GM19035 (cell line): ENCODE data around the gene JAM3.

Experiments used
- ATAC-seq: cut with Tn5 transposase; IDR thresholded peaks from one replicate; pipeline ENCODE4 v1.9.1; 2021; ENCODE audit not compliant: unreplicated experiment

Gene JAM3

DNA sequence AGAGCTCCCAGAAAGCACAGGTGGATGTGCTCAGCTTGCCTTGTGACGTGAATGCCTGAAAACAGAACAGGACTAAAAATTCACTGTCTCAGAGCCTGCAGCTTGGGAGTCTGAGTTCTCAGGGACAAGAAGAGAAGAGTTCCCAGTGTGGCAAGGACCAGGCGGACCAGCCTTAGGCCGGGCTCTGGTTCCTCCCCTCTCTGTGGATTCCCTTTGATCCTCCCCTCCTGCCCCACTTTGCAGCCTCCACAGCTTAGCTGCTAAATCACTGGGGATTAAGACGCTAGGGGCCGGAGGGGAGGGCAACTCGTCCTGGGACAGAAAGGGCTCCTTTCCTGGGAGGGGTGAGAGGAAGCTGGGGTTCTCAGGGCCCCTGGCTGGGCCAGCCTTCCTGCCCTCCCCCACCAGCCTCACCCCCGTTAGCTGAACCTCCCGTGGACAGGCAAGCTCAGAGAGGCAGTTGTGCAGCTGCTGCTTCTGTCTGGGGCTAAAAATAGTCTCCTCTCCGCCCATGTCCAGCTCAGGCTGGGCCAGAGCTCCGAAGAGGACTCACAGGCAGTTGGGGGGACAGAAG is 29.9 kb upstream of the JAM3 start:
- ATAC-seq: no peak

DNA sequence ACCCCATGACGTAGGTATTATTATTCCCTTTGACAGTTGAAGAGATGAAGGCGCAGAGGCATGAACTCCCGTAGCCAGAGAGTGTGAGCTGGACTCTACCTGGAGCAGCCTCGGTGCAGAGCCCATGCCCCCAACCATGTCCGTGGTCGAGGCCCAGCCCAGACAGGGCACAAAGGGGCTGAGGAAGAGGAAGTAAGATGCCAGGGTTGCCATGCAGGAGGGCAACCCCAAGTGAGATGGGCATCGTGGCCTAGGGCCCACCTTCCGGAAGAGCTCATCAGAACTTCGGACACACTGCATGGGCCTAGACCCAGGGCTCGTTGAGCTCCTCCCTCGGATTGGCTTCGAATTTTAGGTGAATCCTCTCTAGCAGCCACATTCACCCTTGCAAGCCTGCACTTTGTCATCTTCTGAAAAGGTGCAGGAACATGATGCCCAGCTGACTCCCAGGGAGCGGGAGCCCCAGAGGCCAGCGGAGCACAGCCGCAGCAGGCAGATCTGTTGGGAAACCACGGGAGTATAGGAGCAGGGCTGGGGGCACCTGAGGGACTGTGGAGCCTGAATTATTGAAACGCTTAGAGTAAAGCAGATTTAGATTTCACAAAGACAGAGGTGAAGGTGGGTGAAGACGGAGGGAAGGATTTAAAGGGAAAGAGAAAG is 29.0 kb upstream of the JAM3 start:
- ATAC-seq: no peak

DNA sequence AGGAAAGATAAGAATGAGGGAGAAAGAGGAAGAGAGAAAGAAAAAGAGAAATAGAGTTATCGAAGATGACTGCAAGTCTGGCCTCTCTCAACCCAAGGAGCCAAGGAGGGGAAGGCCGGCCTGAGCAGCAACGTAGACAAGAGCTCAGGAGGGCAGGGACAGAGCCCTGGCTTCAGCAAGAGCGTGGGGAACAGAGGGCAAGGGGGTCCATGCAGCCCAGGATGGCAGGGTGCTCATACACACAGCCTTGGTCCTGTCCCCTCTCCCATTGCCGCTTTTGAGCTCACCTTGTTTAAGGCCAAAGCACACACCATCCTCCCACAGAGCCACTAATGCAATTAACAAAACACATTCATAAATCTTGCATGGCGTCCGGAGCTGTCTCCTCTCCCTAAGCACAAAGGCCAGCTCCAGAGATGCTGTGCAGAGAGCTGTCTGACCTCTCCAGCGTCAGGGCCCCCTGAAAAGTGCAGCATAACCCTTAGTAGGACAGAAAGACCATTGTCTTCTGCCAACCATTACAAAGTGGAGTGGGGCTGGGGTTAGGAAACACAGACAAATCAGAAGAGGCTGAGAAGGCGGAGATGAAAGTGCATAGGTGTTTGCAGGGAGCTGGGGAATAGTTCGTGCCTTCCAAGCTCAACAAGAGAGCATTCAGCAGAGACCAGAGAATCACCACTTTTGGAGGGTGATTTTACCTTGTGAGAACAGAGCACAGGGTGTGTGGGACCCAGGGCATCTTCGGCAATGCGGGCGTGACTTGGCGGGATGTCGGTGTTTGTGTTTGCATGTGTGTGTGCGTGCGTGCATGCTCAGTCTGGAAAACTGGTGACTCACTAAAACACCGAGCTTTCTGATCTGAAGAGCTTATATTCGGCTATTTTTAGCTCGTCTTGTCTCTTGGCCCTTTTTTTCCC is 28.2 kb upstream of the JAM3 start:
- no peak for ATAC-seq

DNA sequence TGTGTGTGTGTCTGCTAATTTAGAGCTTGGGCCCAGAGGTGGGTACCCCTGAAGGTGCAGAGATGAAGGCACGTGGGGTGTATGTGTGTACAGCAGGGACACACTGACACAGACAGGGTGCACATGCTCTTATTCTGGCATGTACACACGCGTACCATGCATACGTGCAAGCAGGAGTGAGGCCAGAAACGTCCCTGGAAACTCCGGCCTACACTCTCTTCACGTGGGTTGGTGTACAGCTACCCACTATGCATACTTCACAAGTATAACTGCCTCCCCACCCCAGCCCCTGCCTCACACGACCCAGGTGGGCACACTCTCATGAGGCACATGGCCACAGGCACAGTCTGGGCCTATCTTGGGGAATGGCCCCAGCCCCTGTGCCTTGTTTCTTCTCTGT is 27.5 kb upstream of the JAM3 start:
- no peak for ATAC-seq

DNA sequence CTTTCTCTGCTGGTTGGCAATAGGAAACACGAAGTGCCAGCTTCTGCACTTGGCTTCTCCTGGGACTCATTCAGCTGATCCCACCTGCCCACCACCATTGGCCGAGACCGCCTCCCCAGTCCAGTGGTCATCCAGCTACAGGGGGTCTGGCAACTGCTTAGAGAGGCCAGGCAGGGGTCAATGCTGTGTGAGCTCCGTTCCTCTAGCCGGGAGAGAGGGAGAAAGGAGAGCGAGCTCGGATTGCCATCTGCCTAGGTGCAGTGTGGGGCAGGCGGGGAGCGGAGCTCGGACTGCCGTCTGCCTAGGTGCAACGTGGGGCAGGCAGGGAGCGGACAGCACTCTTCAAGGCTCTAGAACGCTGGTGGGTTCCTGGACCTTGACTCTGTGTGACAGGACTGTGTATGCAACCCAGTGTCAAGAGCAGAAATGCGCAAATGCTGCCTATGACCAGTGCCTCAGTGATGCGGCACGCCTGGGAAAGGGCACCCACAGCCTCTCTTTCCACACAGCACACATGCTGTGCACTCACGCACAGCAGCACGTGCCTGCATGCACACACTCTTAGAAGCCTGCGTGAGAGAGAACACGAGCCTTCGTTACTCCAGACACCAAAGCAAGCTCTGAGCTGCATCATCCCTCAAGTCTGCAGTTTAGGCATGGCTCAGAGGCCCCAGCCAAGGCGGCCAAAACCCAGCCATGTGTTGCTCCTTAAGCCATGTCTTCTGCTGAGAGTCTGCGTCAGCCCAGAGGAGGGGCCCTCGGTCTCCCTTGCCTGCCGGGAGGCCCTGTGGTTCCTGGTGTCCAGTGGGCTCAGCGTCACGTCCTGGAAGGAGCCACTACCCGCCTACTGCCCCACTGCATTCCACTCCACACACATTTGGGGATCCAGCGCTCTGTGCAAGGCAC is 26.8 kb upstream of the JAM3 start:
- no peak for ATAC-seq

DNA sequence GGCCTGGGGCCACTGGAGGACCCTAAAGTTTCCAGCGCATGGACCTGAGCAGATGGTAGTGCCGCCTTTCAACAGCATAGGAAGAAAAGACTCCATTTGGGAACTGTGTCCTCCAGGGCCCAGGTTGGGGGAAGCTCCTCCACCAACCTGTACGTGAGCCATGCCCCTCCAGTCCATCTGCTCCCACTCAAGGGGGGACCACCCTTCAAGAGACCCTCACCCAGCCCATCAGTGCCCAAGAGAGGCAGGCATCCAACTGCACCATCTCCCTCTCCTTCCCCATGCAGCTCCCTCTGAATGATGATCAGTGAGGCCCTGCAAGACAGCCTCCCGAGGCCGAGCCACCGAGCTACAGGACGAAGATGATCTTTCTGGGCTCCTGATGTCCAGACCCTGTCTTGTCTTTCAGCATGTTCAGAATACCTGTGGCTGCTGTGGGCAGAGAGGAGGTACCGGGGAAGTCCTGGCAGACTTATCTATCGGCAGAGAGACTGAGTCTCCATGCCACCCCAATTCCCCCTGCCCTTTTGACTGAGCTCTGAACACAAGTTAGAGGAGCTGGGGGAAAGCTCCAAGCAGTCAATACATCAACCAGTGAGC is 25.0 kb upstream of the JAM3 start:
- no peak for ATAC-seq

DNA sequence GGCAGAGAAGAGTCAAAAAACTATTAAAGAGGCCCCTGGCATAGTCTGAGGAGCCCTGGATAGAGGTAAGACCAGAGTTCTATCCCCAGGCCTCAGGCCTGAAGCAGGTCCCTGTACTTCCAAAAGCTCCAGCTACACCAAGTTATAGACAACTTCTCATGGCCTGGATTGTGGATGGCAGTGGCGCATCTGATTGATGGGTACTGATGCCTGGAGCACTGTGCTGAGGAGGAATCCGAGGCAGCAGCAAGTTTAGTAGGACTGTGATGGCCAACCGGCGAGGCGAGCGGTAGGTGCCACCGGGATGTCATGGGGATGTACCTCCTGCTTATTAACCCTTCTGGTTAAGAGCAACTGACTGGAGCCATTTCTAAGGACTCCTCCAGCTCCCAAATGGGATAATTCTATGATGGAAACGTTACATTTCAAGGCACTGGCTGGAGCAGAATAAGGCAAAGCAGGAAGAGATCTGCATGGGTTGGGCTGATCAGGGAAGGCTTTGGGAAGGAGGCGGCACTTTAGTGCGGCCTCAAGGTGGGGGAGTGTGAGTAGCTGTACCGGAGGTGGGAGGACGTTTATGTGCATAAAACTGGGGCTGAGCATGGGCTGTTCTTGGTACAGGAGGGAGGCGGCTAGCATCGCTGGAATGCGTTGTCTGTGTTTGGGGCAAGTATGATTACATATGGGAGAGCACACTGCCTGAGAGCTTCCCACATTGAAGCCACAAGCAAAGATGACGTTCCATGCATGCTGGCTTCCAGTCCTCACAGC is 24.2 kb upstream of the JAM3 start:
- no peak for ATAC-seq

DNA sequence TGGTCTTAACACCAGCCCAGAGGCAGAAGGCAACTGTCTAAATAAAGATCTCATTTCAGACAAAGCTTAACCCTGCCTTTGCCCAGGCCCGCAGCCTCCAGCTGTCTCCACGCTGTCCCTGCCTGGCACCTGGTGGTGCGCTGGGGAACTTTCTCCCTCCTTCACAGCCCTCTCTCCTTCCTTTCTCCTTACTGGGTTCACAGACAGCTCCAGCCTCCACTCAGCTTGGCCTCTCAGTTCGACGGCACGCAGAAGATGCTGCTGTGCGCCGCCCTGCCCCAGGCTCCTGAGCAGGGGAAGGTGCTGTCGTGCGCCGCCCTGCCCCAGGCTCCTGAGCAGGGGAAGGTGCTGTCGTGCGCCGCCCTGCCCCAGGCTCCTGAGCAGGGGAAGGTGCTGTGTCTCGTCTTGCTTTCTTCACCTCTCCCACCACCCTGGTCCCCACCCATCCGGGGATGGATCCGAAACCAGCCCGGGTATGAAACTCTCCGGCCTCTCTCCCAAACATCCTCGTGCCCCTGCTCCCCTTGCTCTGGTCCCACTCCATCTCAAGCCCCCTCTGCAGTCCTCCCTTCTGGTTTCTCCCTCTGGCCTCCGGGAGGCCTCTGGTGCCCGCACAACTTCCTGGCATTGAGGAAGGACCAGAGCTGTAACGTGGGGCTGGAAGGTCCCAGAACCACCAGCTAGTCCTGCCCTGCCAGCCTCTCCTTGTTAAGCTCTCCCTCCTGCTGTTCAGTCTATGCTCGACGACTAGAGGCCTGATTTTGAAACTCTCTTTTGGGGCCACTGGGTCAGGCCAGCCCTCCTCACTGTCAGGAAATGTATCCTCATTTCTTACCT is 22.9 kb upstream of the JAM3 start:
- no peak for ATAC-seq

DNA sequence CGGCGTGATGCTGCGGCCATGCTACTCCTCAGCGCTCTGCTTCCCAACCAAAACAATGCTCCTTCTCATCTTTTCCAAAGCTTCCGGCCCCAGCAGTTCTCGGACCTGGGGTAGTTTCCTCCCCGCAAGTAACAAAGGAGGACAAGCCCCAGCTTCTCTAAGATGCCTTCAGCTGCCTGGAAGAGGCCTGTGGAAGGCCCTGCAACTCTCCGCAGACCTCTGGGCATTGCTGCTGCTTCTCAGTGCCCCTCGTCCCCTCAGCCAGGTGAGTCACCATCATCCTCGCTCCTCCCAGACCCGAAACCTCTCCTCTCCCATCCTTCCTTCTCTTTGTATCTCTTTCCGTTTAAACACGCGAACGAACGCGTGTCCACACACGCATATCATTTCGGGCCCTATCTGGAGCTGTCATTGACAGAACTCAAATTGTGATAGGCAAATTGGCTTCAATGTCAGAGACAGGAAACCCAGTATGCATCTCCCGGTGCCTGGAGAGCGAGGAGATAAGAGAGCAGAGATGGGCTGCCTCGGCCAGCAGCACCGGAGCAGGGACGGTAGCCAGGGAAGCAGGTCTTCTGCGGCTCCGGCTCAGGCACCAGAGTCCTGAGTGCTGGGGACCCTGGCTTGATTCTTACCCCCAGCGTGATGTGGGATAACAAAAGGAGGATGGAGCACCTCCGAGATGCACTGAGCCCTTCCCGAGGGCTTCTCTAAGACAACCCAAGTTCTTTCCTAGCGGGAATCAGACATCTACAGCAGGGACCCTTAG is 22.0 kb upstream of the JAM3 start:
- ATAC-seq: no peak

DNA sequence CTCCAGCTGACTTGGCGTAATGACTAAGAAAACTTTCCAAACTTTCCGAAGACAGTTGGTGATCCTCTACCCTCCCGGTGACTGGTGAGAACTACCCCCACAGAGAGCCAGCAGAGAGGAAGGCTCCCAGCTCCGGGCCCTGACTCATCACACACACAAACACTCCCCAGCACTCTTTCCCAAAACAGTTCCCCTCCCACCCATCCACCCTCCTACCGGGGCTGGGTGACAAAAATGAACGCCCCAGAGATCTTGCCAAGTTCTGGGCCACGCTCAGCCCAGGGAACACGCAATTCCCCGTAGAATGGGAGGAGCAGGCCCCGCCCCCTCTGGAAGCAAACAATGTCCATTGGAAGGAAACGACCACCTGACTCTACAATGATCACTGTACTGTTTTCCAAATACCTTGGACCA is 21.3 kb upstream of the JAM3 start:
- ATAC-seq: no peak

DNA sequence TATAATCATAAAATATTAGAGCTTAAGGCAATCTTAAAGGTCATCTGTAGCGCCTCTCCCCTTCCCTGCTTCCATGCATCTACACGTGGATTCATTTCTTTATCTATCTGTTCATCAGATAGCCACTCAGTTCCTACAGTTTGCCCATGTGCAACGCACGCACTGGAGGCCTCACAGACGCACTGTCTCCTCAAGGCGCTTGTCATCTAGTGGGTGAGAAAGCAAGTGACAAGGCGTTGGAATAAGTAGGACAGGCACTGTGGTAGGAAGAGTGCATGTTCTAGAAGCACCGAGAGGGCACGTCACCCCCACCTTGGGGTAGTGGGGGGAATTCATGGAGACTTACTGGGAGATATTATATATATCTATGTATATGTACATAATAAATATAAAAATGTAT is 20.8 kb upstream of the JAM3 start:
- ATAC-seq: no peak

DNA sequence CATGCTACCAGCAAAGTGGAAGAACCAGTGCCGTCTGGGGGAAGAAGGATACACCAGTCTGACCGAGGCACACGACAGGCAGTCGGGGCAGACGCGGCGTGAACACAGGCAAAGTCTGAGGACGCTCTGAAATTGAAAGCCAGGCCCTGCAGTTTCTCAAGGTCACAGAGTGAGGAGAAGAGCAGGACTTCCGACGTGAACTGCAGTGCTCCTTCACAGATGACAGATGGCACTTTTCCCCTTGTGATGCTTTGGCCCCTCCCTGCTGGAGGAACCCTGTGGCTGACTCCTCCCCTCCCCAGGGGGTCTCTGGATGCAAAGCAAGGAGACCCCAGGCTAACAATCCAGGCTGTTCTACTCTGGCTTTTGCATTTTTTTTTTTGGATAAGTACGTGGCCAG is 19.6 kb upstream of the JAM3 start:
- ATAC-seq: no peak

DNA sequence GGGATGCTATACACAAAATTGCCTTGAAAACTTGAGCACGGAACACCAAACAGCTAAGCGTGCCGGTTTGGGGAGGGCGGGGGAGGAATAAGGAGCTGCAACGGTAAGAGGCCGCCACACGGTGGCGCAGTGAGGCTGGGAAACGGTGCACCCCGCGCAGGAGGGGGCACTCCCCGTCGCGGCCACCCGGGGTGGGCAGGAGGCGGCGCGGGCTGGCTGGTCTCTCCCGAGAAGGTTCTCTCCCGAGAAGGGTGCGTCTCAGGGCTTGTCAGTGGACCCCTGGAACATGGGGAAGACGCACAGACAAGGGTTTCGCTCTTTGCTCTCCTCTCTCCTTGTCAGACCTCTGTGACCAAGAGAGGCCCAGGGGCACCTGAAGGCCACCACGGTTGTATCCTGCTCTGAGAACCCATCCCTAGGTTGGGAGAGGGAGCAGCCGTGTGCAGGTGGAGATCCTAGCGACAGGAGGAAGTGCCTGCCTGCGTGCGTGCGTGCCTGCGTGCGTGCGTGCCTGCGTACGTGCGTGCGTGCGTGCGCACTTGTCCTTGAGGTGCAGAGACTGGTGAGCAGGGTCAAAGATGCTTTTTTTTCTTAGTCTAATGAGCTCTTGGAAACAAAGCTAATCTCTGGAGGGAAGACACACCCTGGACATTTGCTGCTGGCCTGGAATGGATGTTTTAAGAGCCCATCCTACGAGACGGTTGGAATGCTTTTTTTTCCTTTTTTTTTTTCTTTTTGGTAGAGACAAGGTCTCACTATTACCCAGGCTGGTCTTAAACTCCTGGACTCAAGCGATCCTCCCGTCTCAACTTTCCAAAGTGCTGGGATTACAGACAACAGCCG is 18.1 kb upstream of the JAM3 start:
- ATAC-seq: peak; percentile 93

DNA sequence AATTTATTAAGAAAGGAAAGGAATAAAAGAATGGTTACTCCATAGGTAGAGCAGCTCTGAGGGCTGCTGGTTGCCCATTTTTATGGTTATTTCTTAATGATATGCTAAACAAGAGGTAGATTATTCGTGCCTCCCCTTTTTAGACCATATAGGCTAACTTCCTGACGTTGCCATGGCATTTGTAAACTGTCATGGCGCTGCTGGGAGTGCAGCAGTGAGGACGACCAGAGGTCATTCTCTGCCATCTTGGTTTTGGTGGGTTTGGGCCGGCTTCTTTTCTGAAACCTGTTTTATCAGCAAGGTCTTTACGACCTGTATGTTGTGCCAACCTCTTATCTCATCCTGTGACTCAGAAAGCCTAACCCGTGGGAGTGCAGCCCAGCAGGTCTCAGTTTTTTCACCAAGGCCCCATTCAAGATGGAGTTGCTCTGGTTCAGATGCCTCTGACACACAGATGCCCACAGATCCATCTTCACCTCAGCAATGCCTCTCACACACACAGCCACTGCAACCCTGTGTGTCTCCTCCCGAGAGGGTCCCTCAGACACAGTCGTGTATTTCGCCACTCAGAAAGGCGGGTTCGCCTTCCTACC is 16.4 kb upstream of the JAM3 start:
- no peak for ATAC-seq

DNA sequence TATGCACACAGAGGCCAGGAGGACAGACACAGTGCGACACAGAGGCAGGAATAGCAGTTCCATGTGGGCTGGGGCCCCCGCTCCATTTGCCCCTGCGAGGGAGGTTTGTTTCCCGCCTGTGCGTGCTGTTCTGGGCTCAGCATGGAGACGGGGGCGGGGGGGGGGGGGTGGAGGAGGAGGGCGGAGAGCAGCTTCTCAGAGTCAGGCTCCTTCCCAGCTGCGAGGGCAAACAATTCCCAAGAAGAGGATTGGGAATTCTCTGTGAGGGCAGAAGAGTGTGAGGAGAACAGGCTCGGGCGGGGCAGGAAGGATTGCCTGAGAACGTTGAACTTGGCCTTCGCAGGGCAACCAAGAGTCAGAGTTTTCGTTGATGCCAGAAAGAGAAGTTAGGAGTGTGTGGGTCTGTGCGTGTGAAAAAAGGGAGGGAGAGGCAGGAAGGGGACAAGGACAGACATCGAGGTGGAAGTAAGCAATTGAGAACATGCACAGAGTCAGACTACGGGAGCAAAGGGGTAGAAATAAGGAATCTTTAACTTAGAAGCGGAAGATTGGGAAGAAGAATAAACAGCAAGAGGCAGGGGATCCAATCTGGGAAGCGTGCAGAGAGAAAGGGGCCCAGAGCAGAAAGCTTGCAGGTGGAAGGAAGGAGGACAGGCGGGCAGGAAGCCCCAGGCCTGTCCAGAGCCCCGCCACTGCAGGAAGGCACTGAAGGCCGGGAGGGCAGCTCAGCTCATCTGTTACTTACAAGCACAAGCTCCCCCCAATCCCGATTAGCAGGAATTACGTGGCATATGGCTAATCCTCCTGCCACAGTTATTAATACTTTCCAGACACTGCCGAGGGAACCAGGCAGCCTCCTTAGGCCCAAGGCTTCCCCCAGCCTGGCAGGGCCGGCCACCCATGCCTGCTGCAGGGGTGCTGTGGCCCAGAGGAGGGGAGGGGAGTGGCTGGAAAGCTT is 15.6 kb upstream of the JAM3 start:
- ATAC-seq: no peak

DNA sequence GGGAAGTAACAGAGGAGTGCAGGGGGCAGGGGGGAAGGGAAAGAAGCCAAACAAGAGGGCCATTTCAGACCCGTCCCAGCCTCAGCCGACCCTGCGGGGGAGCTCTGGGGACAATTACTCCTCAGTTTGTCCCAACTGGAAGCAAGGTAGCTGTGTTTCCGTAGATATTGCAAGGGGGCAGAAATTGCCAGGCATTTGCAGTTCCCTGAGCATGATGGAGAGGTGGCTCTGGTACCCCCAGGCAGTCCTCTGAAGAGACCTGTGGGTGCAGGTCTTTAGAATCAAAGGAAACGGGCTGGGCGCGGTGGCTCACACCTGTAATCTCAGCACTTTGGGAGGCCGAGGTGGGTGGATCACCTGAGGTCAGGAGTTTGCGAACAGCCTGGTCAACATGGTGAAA is 13.8 kb upstream of the JAM3 start:
- no peak for ATAC-seq
